WI38 (cell line): ENCODE results near the gene TBC1D13.
"Not testable (repeated sequence)": the region's sequence is repeated elsewhere in the genome, so short reads cannot be mapped to it uniquely, and the experiment has no call there.

Experiments
- H3K4me3 ChIP-seq: 2 replicates; pipeline ENCODE4 v1.5.1; 2011; ENCODE audit warnings: low read depth, mild to moderate bottlenecking, control low read depth, low read length
- CTCF ChIP-seq: IDR thresholded peaks from 2 replicates; pipeline ENCODE4 v1.5.1; 2012; ENCODE audit warnings: low read depth, mild to moderate bottlenecking, control low read depth, low read length

TBC1D13 gene

GRCh38 chr9:128840524-128840923 is 53.5 kb downstream of the TBC1D13 start:
- no peak for TF ChIP-seq CTCF
- no peak overlapping the region for H3K4me3 ChIP-seq

GRCh38 chr9:128841694-128842492 is 54.8 kb downstream of the TBC1D13 start:
- TF ChIP-seq CTCF = no peak
- no peak overlapping the region for H3K4me3 ChIP-seq

GRCh38 chr9:128843171-128843570 is 56.1 kb downstream of the TBC1D13 start:
- not testable (repeated sequence) for H3K4me3 ChIP-seq

GRCh38 chr9:128845186-128845931 is 58.3 kb downstream of the TBC1D13 start:
- no peak for TF ChIP-seq CTCF
- H3K4me3 ChIP-seq = no peak overlapping the region

- H3K4me3 ChIP-seq = no peak overlapping the region
- no peak for TF ChIP-seq CTCF
These were observed 59.6 kb downstream of the TBC1D13 start for GRCh38 chr9:128846680-128847030.

- H3K4me3 ChIP-seq = no peak overlapping the region
- no peak for TF ChIP-seq CTCF
These were observed 60.8 kb downstream of the TBC1D13 start for GRCh38 chr9:128847803-128848202.

- H3K4me3 ChIP-seq = not testable (repeated sequence)
These were observed 64.0 kb downstream of the TBC1D13 start for GRCh38 chr9:128851024-128851423.

GRCh38 chr9:128851779-128852600 is 64.9 kb downstream of the TBC1D13 start:
- peak; percentile 21; the same call in 1 of the 2 replicates for TF ChIP-seq CTCF
- H3K4me3 ChIP-seq = not testable (repeated sequence)

GRCh38 chr9:128852646-128853045 is 65.6 kb downstream of the TBC1D13 start:
- not testable (repeated sequence) for H3K4me3 ChIP-seq

GRCh38 chr9:128854454-128854853 is 67.4 kb downstream of the TBC1D13 start:
- not testable (repeated sequence) for H3K4me3 ChIP-seq

GRCh38 chr9:128858476-128858875 is 71.4 kb downstream of the TBC1D13 start:
- H3K4me3 ChIP-seq = not testable (repeated sequence)
